ENCODE data around the gene SPRR2F. TPM values are rescaled to one million over a fixed set of nuclear protein-coding genes. Genes with fewer than 3 reads are reported as not detected.
"Not testable (repeated sequence)": the region's sequence is repeated elsewhere in the genome, so short reads cannot be mapped to it uniquely, and the experiment has no call there.

The SPRR2F gene
- total RNA-seq, 1 donor from 2014 or later, result 2.5 TPM

DNA sequence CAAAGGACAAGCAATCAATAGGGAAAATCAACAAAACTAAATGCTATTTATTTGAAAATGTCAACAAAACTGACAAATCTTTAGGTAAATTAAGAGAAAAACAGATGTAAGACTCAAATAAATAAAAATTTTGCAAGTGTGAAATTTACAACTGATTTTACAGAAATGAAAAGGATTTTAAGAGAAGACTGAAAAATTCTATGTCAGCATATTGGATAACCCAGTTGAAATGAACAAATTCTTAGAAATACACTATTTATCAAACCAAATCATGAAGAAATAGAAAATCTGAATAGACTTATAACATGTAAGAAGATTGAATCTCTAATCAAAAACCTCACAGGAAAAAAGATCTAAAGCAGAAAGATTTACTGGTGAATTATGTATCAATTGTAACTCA lies 7.6 kb upstream of the SPRR2F start:
- no peaks in the 10 kb centered on the region for H3K27me3 Mint-ChIP-seq
- peaks cover 10% of the 10 kb centered on the region for H3K4me1 Mint-ChIP-seq (ENCODE audit: unreplicated experiment)
- no peaks in the 10 kb centered on the region for H3K36me3 Mint-ChIP-seq
- H3K9me3 Mint-ChIP-seq, result peaks cover 18% of the 10 kb centered on the region
- no peak overlapping the region for H3K27ac Mint-ChIP-seq
- DNase-seq (ENCODE audit: extremely low spot score, unreplicated experiment), result no peak
- TF ChIP-seq, protein P1, sequence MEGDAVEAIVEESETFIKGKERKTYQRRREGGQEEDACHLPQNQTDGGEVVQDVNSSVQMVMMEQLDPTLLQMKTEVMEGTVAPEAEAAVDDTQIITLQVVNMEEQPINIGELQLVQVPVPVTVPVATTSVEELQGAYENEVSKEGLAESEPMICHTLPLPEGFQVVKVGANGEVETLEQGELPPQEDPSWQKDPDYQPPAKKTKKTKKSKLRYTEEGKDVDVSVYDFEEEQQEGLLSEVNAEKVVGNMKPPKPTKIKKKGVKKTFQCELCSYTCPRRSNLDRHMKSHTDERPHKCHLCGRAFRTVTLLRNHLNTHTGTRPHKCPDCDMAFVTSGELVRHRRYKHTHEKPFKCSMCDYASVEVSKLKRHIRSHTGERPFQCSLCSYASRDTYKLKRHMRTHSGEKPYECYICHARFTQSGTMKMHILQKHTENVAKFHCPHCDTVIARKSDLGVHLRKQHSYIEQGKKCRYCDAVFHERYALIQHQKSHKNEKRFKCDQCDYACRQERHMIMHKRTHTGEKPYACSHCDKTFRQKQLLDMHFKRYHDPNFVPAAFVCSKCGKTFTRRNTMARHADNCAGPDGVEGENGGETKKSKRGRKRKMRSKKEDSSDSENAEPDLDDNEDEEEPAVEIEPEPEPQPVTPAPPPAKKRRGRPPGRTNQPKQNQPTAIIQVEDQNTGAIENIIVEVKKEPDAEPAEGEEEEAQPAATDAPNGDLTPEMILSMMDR (conservative IDR thresholded peaks at IDR 0.05), result no peak
- no peak overlapping the region for H3K4me3 Mint-ChIP-seq

DNA sequence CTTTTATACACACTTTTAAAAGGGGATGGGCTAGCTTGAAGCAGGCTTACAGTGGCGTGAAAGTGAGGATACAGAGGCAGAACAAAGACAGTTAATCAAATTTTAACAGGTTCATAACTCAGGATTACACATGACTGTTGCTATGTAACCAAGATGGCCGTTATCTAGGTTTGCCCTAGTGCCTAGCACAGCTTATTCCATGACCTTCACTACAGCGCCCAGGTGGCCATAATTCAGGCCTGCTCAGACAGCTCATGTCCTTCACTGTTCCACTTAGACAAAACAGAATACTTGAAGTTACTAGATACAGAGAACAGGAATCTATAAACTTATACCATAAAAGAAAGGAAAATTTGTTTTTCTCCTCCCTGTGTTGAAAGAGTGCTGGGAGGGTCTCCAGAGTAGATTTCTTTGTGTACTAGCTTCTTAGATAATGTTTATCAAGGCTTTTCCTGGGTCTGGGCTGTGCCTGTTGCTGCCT lies 6.2 kb upstream of the SPRR2F start:
- H3K36me3 Mint-ChIP-seq, result no peaks in the 10 kb centered on the region
- peaks cover 10% of the 10 kb centered on the region for H3K4me1 Mint-ChIP-seq (ENCODE audit: unreplicated experiment)
- H3K27ac Mint-ChIP-seq, result peak overlapping the region; percentile 7

DNA sequence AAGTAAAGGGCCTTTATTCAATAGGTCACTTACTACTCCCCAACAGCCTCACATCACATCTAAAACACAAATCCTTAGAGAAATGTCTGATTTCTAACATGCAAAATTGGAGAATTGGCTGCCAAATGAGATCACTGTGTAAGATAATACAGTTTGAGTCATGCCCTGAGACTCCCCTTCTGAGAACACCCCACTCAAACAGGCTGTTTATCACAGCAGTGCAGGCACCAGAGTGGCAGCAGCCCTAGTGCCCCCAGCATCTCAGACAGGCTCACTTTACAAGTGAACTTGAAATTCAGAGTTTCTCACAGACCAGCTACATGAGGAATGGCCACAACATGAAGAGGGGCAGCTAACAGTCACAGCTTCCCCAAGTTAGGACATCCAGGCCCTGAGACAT lies 1.9 kb upstream of the SPRR2F start:
- not testable (repeated sequence) for H3K4me1 Mint-ChIP-seq (ENCODE audit: unreplicated experiment); H3K9me3 Mint-ChIP-seq; H3K36me3 Mint-ChIP-seq; DNase-seq (ENCODE audit: extremely low spot score, unreplicated experiment); H3K27me3 Mint-ChIP-seq; H3K4me3 Mint-ChIP-seq
- H3K27ac Mint-ChIP-seq, result peak overlapping the region; percentile 33

More for the DNA sequence above, 6.2 kb upstream of the SPRR2F start:
- Mint-ChIP-seq H3K4me3 (no peak overlapping the region), H3K9me3 (peaks cover 6% of the 10 kb centered on the region), H3K27me3 (no peaks in the 10 kb centered on the region)
- TF ChIP-seq, protein P1 (conservative IDR thresholded peaks at IDR 0.05), result no peak
- no peak for DNase-seq (ENCODE audit: extremely low spot score, unreplicated experiment)

DNA sequence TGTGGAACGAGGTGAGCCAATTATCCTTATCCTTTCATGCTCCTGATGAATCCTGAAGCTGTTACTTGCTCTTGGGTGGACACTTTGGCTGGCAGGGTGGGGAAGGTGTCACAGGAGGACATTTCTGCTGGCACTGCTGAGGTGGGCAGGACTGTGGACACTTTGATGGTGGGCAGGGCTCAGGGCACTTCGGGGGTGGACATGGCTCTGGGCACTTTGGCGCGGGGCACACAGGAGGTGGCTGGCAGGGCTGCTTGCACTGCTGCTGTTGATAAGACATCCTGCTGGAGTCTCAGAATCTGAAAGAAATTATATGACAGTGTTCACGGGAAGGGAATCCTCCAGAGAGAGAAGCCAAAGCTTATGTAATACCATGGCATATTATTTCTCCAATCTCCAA lies 862 bp downstream of the SPRR2F start:
- H3K27ac Mint-ChIP-seq; H3K27me3 Mint-ChIP-seq; H3K4me3 Mint-ChIP-seq; H3K36me3 Mint-ChIP-seq; DNase-seq (ENCODE audit: extremely low spot score, unreplicated experiment); H3K9me3 Mint-ChIP-seq; H3K4me1 Mint-ChIP-seq (ENCODE audit: unreplicated experiment): not testable (repeated sequence)

DNA sequence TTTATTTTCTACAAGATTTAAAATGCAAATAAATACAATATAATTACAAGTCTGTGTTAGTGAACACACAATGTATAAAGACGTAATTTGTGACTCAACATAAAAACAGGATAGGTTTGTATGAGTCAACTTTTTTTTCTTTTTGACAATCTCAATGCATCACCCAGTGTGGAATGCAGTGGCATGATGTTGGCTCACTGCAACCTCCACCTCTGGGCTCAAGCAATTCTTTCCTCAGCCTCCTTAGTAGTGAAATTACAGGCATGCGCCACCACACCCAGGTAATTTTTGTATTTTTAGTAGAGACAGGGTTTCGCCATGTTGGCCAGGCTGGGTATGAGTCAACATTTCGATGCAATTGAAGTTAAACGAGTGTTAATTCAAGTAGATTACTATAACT lies 13.1 kb downstream of the SPRR2F start:
- no peaks in the 10 kb centered on the region for H3K4me1 Mint-ChIP-seq (ENCODE audit: unreplicated experiment)
- TF ChIP-seq, protein P1 (conservative IDR thresholded peaks at IDR 0.05), result no peak
- no peaks in the 10 kb centered on the region for H3K36me3 Mint-ChIP-seq
- DNase-seq (ENCODE audit: extremely low spot score, unreplicated experiment), result no peak
- no peak overlapping the region for H3K4me3 Mint-ChIP-seq
- H3K27me3 Mint-ChIP-seq, result no peaks in the 10 kb centered on the region
- H3K27ac Mint-ChIP-seq, result no peak overlapping the region
- H3K9me3 Mint-ChIP-seq, result no peaks in the 10 kb centered on the region

DNA sequence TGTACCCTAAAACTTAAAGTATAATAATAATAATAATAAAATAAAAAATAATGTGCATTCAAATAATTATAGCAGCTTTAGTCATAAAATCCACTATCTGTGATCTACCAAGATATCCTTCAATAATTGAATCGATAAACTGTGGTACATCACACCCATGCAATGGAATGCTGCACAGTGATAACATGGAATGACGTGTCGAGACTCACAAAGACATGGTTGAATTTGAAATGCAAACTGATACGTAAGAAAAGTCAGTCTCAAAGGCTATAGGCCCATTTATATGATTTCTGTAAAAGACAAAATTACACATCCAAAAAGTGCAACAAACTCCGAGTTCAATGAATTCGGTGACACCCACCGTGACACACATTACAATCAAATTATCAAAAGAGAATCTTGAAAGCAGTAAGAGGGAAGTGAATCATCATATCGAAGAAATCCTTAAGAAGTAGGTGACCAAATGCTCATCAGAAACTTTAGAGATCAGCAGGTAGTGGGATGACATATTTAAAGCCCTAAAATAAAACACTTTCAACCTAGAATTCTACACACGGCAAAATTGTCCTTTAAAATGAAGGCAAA lies 13.8 kb downstream of the SPRR2F start:
- TF ChIP-seq, protein P1 (conservative IDR thresholded peaks at IDR 0.05), result no peak
- Mint-ChIP-seq H3K27me3 (no peaks in the 10 kb centered on the region), H3K36me3 (no peaks in the 10 kb centered on the region), H3K4me3 (no peak overlapping the region), H3K9me3 (no peaks in the 10 kb centered on the region), H3K27ac (no peak overlapping the region), H3K4me1 (ENCODE audit: unreplicated experiment) (no peaks in the 10 kb centered on the region)
- no peak for DNase-seq (ENCODE audit: extremely low spot score, unreplicated experiment)

DNA sequence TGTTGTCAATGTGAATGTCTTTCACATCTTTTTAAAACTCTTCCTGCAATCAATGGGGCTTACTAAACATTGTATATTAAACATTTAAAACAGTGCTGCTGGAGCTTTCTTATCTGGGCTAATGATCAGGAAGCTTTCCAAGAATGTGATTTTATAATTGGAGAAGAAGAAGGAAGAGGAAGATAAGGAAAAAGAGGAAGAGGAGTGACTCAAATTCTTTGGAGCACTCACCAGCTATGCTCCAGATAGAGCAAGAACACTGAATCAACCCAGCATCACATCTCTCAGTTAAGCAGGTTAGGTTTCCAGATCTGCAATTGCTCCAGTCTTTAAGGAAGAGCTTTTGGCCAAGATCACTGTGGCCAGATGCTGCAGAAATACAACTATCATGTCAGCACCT lies 17.6 kb downstream of the SPRR2F start:
- no peak overlapping the region for H3K4me3 Mint-ChIP-seq
- H3K4me1 Mint-ChIP-seq (ENCODE audit: unreplicated experiment), result no peaks in the 10 kb centered on the region
- no peak for DNase-seq (ENCODE audit: extremely low spot score, unreplicated experiment)
- no peaks in the 10 kb centered on the region for H3K9me3 Mint-ChIP-seq
- TF ChIP-seq, protein P1 (conservative IDR thresholded peaks at IDR 0.05), result no peak
- no peaks in the 10 kb centered on the region for H3K36me3 Mint-ChIP-seq
- no peak overlapping the region for H3K27ac Mint-ChIP-seq
- H3K27me3 Mint-ChIP-seq, result no peaks in the 10 kb centered on the region
